ENCODE data around the gene FBXL14. TPM values are rescaled to one million over a fixed set of nuclear protein-coding genes. Genes with fewer than 3 reads are reported as not detected.

The FBXL14 gene
- total and polyA plus RNA-seq, 2 experiments from 2014 or later = 1.9 to 9.3 TPM

DNA sequence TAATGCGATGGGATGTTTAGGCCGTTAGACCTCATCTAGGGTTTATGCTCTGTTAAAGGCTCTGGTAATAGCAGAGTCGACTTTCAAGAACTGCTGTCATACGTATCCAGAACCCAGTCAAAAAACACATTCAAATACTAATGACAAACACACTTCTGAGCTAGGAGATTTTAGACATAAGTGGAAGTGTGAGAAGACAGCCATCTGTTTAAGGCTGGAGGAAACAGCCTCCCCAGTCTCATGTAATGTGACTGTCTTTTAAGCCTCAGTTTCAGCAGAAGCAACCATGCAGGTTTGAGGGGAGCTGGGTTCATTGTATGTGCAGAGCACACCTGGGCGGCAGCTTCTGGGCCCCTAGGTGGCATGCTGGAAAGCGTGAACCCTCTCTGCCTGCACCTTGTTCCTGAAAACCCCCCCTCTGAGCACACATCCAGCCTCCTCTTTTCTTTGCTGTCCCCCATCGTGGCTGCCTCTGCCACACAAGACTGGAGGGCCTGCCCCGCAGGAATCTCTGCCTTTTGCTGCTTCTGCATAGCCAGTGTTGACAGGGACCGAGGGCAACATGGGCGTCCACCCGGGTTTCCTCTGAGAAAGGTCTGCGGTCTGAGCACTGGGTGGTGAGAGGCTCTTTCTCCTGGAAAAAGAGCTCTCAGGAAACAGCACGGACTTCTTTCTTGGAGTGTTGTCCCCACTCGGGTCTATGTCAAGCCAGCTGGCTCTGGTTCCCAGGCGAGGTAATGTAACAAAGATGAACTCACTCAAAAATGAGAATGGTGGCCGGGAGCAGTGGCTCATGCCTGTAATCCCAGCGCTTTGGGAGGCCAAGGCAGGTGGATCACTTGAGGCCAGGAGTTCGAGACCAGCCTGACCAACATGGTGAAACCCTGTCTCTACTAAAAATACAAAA, 46.2 kb upstream of the FBXL14 start:
- in situ Hi-C loops (cut with MboI) = no loop called here
- Histone ChIP-seq H3K27ac (0 out of 2 replicates have a peak overlapping the region, but pooled peaks have one; percentile 28), H3K27me3 (replicated peaks; ENCODE audit: insufficient read depth) (no peaks in the 10 kb centered on the region), H3K4me1 (ENCODE audit: insufficient read depth) (peaks cover 20% of the 10 kb centered on the region), H3K9me3 (ENCODE audit: low read depth) (no peaks in the 10 kb centered on the region), H3K4me2 (ENCODE audit: unreplicated experiment) (no peak overlapping the region), H3F3A (ENCODE audit: insufficient read depth) (peaks cover 45% of the 10 kb centered on the region), H3K4me3 (no peak overlapping the region), H4K20me1 (ENCODE audit: insufficient read depth) (peaks cover 14% of the 10 kb centered on the region), H2AFZ (no peak overlapping the region), H3K9ac (no peak overlapping the region), H3K79me2 (ENCODE audit: insufficient read depth) (peaks cover 93% of the 10 kb centered on the region), H3K36me3 (ENCODE audit: low read depth) (peaks cover 64% of the 10 kb centered on the region; the same call in 1 of the 2 replicates), H3K9me2 (ENCODE audit: insufficient read depth) (no peaks in the 10 kb centered on the region)
- no peak for DNase-seq
- WGBS, 2 experiments (ENCODE audit: low coverage in 1 of 2, low lambda C conversion rate in 2 of 2, missing lambda C conversion rate in 2 of 2) = 72 to 74% methylated on average over 18 of the region's 18 CpGs
- TF ChIP-seq EZH2phosphoT487 (IDR thresholded peaks at IDR 0.05; ENCODE audit: insufficient read depth, low read depth) (no peak), EZH2 (IDR thresholded peaks at IDR 0.05; ENCODE audit: insufficient read depth, poor library complexity, severe bottlenecking) (no peak)

- Histone ChIP-seq H3K9ac (no peak overlapping the region), H3K4me3 (no peak overlapping the region), H3F3A (ENCODE audit: insufficient read depth) (peaks cover 45% of the 10 kb centered on the region), H3K4me1 (ENCODE audit: insufficient read depth) (peaks cover 15% of the 10 kb centered on the region), H3K9me3 (ENCODE audit: low read depth) (no peaks in the 10 kb centered on the region), H2AFZ (no peak overlapping the region), H3K9me2 (ENCODE audit: insufficient read depth) (no peaks in the 10 kb centered on the region), H3K4me2 (ENCODE audit: unreplicated experiment) (no peak overlapping the region), H4K20me1 (ENCODE audit: insufficient read depth) (peaks cover 7% of the 10 kb centered on the region), H3K79me2 (ENCODE audit: insufficient read depth) (peaks cover 91% of the 10 kb centered on the region), H3K27ac (no peak overlapping the region), H3K27me3 (replicated peaks; ENCODE audit: insufficient read depth) (no peaks in the 10 kb centered on the region), H3K36me3 (ENCODE audit: low read depth) (peaks cover 63% of the 10 kb centered on the region; the same call in 1 of the 2 replicates)
- DNase-seq = no peak
- WGBS, 2 experiments (ENCODE audit: low coverage in 1 of 2, low lambda C conversion rate in 2 of 2, missing lambda C conversion rate in 2 of 2) = 93 to 94% methylated on average over 37 to 40 of the region's 40 CpGs
- no peak for TF ChIP-seq EZH2phosphoT487 (IDR thresholded peaks at IDR 0.05; ENCODE audit: insufficient read depth, low read depth)
- no peak for TF ChIP-seq EZH2 (IDR thresholded peaks at IDR 0.05; ENCODE audit: insufficient read depth, poor library complexity, severe bottlenecking)
- in situ Hi-C loops (cut with MboI) = no loop called here
These were observed 45.2 kb upstream of the FBXL14 start for GRCh38 chr12:1639538-1639937.

GRCh38 chr12:1638203-1638602, 43.8 kb upstream of the FBXL14 start:
- in situ Hi-C loops (cut with MboI) = no loop called here
- Histone ChIP-seq H3K9me2 (ENCODE audit: insufficient read depth) (no peaks in the 10 kb centered on the region), H3K79me2 (ENCODE audit: insufficient read depth) (peaks cover 87% of the 10 kb centered on the region), H3F3A (ENCODE audit: insufficient read depth) (peaks cover 48% of the 10 kb centered on the region), H3K4me3 (no peak overlapping the region), H3K36me3 (ENCODE audit: low read depth) (peaks cover 59% of the 10 kb centered on the region; the same call in 1 of the 2 replicates), H3K9me3 (ENCODE audit: low read depth) (no peaks in the 10 kb centered on the region), H4K20me1 (ENCODE audit: insufficient read depth) (no peaks in the 10 kb centered on the region; the same call in 1 of the 2 replicates), H3K27me3 (replicated peaks; ENCODE audit: insufficient read depth) (no peaks in the 10 kb centered on the region), H3K9ac (no peak overlapping the region), H3K4me2 (ENCODE audit: unreplicated experiment) (no peak overlapping the region), H2AFZ (no peak overlapping the region), H3K4me1 (ENCODE audit: insufficient read depth) (peaks cover 8% of the 10 kb centered on the region; the same call in 1 of the 2 replicates), H3K27ac (no peak overlapping the region)
- 93 to 96% methylated on average over 5 of the region's 5 CpGs for WGBS, 2 experiments (ENCODE audit: low coverage in 1 of 2, low lambda C conversion rate in 2 of 2, missing lambda C conversion rate in 2 of 2)
- no peak for DNase-seq
- no peak for TF ChIP-seq EZH2 (IDR thresholded peaks at IDR 0.05; ENCODE audit: insufficient read depth, poor library complexity, severe bottlenecking)
- no peak for TF ChIP-seq EZH2phosphoT487 (IDR thresholded peaks at IDR 0.05; ENCODE audit: insufficient read depth, low read depth)

DNA sequence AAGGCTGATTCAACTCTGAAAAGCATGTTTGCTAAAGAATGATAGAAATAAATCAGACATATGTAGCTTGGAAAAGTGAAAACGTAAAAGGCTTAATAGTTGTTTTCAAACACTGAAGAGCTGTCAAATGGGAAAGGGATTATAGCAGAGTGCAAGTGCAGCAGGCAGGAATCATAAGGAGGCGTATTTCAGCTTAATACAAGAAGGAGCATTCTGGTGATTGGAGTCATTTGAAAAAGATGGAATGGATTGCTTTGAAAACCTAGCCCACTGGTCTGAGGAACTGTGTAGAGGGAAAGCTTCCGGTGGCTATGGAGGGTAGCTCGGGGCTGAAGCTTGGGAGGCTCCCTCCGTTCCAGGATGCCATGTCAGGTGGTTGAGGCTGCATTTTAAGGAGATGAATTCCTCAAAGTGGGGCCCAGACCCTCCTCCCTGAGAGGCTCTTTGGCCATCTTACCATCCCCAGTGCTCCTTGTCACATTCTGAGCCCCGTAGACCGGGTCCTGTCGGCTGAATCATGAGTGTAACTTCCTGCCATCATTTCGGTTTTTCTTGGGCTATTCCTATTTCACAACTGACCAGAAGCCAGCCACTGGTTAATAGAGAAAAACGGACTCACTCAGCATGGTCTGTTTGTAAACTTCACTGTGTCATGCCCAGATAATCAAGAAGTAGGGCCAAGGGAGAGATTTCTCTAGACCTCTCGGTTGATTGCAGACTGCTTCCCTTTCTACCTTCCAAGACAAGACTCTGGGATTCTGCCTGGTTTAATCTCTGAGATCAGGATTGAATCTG, 41.1 kb upstream of the FBXL14 start:
- no peak overlapping the region for H3K9ac ChIP-seq
- no peak overlapping the region for H3K4me2 ChIP-seq (ENCODE audit: unreplicated experiment)
- H3K9me2 ChIP-seq (ENCODE audit: insufficient read depth) = no peaks in the 10 kb centered on the region
- H3K27ac ChIP-seq = no peak overlapping the region
- H2AFZ ChIP-seq = no peak overlapping the region
- no peak for DNase-seq
- WGBS, 2 experiments (ENCODE audit: low coverage in 1 of 2, low lambda C conversion rate in 2 of 2, missing lambda C conversion rate in 2 of 2) = 89 to 91% methylated on average over 11 of the region's 11 CpGs
- in situ Hi-C loops (cut with MboI) = no loop called here
- TF ChIP-seq EZH2 (IDR thresholded peaks at IDR 0.05; ENCODE audit: insufficient read depth, poor library complexity, severe bottlenecking) (no peak), EZH2phosphoT487 (IDR thresholded peaks at IDR 0.05; ENCODE audit: insufficient read depth, low read depth) (no peak)
- H3K79me2 ChIP-seq (ENCODE audit: insufficient read depth) = peaks cover 84% of the 10 kb centered on the region
- peaks cover 66% of the 10 kb centered on the region for H3F3A ChIP-seq (ENCODE audit: insufficient read depth)
- no peaks in the 10 kb centered on the region for H3K9me3 ChIP-seq (ENCODE audit: low read depth)
- no peak overlapping the region for H3K4me3 ChIP-seq
- peaks cover 49% of the 10 kb centered on the region; the same call in 1 of the 2 replicates for H3K36me3 ChIP-seq (ENCODE audit: low read depth)
- no peaks in the 10 kb centered on the region for H3K27me3 ChIP-seq (replicated peaks; ENCODE audit: insufficient read depth)
- no peaks in the 10 kb centered on the region; the same call in 1 of the 2 replicates for H4K20me1 ChIP-seq (ENCODE audit: insufficient read depth)
- peaks cover 4% of the 10 kb centered on the region; the same call in 1 of the 2 replicates for H3K4me1 ChIP-seq (ENCODE audit: insufficient read depth)

Measured in GM23248 (cell line).